Medulla oblongata (tissue), 1 donor: Measurements from ENCODE around the gene ORAI1.
"Not testable (repeated sequence)": the region's sequence is repeated elsewhere in the genome, so short reads cannot be mapped to it uniquely, and the experiment has no call there.

Source experiments
- DNase-seq: peaks from one replicate; pipeline ENCODE4 v3.0.0-alpha.2; 2015; ENCODE audit errors: extremely low spot score

Gene ORAI1

GRCh38 chr12:121626087-121626852, at the start of gene ORAI1:
ORAI1 (plus strand) TSS chr12:121626530.
- peak; percentile 96 for DNase-seq

GRCh38 chr12:121576851-121577391, 49.4 kb upstream of the ORAI1 start:
- no peak for DNase-seq

- DNase-seq: no peak
Observed at GRCh38 chr12:121577443-121578180, 48.7 kb upstream of the ORAI1 start.

- no peak for DNase-seq
Observed at GRCh38 chr12:121578230-121579189, 47.8 kb upstream of the ORAI1 start.

DNA sequence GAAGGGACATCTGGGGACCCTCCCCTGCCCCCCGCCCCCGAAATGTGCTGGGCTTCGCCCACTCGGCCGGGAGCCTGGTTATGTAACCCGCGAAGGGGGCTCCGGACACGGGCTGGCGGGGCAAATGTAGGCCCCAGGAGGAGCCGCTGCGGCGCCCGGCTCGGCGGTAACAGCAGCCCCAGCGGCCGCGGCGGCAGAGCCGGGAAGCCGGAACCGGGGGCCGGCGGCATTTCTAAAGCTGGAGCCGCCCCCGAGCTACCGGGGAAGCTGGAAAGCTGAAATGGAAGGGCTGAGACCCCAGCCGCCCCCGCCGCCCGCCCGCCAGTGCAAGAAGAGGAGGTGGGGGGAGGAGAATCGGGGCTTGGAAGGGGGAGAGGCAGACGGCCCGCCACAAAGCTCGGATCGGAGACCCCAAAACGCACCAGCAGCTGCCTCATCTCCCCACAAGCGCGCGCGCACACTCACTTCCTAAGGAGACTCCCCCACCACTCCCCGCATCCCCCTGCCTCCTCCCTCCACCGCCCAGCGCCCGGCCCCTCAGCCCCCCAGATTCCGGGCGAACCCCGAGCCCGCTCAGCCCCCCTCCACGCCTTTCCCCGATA, 47.0 kb upstream of the ORAI1 start:
- peak; percentile 43 for DNase-seq

DNA sequence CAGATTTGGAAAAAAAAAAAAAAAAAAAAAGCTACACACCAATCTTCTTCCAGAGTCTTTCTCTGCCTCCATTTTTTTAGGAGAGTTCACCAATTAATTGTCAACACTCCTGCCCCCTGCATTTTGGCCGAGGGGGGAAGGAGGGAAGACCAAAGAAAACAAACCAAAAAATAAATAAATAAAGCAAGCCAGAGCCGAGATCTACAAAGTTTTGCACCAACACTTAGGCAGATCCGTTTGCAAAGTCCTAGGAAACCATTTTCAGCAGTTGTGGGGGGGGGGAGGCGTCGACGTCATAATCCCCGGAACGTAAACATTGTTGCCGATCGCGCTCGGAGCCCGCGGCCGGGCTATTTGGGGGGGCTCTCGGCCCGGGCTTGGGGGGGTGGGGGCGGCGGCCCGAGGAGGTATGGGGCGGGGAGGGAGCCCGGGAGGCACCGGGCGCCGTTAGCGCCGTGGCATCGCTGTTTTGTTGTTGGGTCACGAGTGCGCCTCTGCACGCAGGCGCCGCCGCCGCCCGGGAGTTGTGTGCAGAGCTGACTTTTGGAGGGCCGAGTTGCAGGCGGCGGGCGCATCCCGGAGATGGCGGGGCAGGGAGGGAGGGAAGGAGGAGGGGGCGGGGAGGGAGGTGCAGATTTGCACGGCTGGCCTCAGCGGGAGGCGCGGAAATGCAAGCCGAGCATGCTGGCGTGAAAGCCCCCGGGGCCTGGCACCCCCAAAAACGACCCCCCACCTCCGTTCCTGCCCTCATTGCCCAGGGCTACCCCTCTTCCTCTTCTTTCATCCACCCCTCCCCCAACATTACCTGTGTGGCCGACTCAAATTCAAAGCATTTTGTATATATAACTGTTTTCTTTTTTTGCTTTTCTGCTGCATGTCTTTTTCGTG, 46.1 kb upstream of the ORAI1 start:
- DNase-seq: peak; percentile 76

GRCh38 chr12:121580959-121581685, 45.2 kb upstream of the ORAI1 start, which contains the start of gene KDM2B:
KDM2B (minus strand) TSS chr12:121581023; CDS start chr12:121580911, 112 bp downstream.
- peak; percentile 84 for DNase-seq

DNA sequence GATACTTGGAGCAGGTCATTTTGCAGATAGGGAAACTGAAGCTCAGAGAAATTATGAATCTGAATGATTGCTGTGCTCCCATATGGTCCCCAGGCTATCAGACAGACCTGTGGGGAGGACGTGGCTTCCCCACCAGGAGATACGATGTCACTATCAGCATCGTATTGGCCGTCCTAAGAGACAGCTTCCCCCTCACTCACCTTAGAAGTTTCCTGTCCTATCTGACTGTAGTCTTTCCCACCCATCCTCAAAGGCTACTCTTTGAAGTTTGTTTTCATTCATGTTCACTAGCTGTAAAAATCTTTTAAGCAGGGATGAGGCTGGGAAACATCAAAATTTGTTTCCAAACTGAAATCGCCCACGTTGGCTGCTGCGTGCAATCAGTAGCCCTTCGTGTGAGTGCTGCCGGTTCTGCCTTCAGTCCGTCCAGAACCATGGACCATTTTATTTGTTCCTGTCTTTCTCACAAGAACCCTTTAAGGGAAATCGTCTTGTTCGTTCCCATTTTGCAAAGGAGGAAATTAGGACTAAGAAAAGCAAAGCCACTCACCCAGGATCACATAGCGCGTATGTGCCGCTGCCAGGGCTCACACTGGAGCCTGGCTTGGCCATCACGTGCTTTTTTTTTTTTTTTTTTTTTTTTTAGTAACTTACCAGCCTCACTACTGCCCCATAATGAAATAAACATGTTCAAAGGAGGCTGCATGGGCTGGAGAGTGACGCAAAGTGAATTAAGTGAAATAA, 44.5 kb upstream of the ORAI1 start:
- peak; percentile 80 for DNase-seq

- DNase-seq: peak; percentile 33
Observed at GRCh38 chr12:121582583-121583333, 43.6 kb upstream of the ORAI1 start.

- DNase-seq: not testable (repeated sequence)
Observed at GRCh38 chr12:121583334-121583661, 43.0 kb upstream of the ORAI1 start.

DNA sequence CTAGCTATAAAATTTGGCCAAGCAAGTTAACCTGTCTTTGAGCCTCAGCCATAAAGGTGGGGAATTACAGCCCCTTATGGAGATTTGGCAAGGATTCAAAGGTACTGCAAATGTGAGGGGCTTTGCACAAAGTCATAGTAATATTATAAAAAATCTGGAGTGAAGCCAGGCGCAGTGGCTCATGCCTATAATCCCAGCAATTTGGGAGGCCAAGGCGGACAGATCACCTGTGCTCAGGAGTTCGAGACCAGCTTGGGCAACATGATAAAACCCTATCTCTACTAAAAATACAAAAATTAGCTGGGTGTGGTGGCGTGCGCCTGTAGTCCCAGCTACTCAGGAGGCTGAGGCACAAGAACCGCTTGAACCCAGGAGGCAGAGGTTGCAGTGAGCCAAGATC, 41.4 kb upstream of the ORAI1 start:
- not testable (repeated sequence) for DNase-seq

DNA sequence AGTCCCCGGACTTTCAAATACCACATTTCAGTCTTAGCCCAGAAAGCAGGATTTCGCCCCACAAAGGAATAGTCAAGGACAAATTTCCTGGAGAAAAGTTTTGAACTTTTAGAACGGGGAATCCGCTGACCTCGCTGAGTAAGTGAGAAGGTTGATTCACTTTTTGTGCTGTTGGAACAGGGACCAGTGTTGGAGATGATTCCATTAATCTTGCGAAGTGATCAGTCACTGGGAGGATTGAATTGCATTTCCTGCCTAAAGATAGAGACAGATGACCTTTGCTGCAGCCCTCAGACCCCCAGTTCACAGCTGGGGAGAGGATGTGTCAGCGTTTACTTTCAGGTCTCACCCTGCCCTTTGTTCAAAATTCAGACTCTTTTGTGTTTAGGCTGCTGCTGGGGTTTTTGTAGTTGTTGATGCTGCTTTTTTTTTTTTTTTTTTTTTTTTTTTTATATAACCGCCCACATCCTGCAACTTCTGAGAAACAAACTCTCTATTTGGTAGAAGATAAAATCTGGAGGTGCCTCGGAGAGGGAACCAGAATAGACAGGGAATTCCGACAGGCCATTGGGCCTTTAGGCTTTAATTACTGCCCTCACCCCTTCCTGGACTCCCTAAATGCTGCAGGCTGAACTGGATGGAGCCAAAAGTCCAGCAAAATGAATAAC, 35.7 kb upstream of the ORAI1 start:
- DNase-seq: no peak

DNA sequence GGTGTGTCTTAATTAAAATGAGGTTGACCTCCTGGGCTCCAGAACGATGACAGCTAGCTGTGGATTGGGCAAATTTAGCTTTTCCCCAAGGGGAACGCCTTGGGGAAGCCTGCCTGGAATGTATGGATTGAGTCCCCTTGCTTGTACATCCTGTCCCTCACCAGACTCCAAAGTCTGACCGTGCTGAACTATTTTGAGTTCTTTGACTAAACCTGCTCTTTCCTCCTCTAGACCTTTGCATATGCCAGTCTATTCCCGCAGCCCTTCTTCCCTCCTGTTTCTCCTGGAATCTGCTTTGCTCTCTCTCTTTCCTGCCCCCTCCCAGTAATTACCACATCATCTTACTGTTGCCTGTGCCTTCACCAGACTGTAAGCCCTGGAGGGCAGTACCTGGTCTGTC, 34.0 kb upstream of the ORAI1 start:
- no peak for DNase-seq

GRCh38 chr12:121595520-121595919, 30.8 kb upstream of the ORAI1 start:
- no peak for DNase-seq

GRCh38 chr12:121596526-121596925, 29.8 kb upstream of the ORAI1 start:
- no peak for DNase-seq

DNA sequence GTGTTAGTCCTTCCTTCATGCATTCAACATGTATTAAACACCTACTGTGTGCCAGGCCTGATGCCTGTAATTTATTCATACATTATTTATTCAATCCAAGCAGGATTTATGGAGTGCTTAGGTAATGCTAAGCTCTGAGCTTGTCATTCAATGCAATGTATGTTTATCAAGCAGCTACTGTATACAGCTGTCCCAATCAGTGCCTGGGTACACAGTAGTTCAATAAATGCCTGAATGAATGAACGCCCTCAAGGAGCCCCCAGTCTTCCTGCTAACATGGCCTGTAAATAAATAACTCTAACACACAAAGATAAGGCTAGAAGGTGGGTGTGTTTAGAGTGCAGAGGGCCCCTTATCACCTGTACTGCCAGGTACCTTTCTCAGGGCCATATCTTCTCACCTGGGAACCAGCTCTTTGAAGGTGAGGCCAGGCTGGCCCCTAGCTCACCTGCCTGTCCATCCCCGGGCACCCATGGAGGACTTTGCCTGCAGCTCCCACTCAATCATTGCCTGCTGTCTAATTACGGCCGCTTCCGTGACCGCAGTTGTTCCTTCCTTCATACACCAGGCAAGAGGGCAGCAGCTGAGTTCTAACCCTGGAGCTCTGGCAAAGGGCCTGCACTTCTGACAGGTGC, 25.5 kb upstream of the ORAI1 start:
- DNase-seq: no peak

- no peak for DNase-seq
Observed at GRCh38 chr12:121602766-121603165, 23.6 kb upstream of the ORAI1 start.
